GM23338 (cell line): ENCODE results near the gene UBE2I.

ENCODE experiments used
- CTCF ChIP-seq, 2 experiments: fragments of 200-600 bp in 1 of 2; sonication (generic) in 1 of 2; conservative IDR thresholded peaks; 2 replicates each; pipeline versions ENCODE4 v1.5.1 to v1.6.1; 2016 to 2017; ENCODE audit warnings: antibody characterized with exemption in 2 of 2, low read depth in 2 of 2, mild to moderate bottlenecking in 2 of 2, moderate library complexity in 1 of 2
- EZH2 ChIP-seq: fragments of 200-600 bp; sonication (generic); IDR thresholded peaks from one replicate; pipeline ENCODE4 v1.8.0; 2017; ENCODE audit warnings: antibody characterized with exemption, mild to moderate bottlenecking, low read depth; ENCODE audit not compliant: unreplicated experiment
- POLR2AphosphoS5 ChIP-seq: IDR thresholded peaks from 2 replicates; pipeline ENCODE4 v1.6.1; 2016; ENCODE audit warnings: antibody characterized with exemption, low read depth

- TF ChIP-seq EZH2 (no peak), CTCF (conservative IDR thresholded peaks at IDR 0.05; ENCODE audit: low read depth in 2 of 2) (no peak), POLR2AphosphoS5 (no peak)
Measured at GRCh38 chr16:1320097-1320496, 10.7 kb downstream of the UBE2I start.
